HG03280 (cell line): ENCODE measurements around the gene PDCD2L.
"Not testable (repeated sequence)": the region's sequence is repeated elsewhere in the genome, so short reads cannot be mapped to it uniquely, and the experiment has no call there.

Source experiments
- ATAC-seq: cut with Tn5 transposase; IDR thresholded peaks from one replicate; pipeline ENCODE4 v1.9.1; 2021; ENCODE audit warnings: mild to moderate bottlenecking, moderate library complexity; ENCODE audit not compliant: unreplicated experiment

PDCD2L gene

GRCh38 chr19:34404109-34404909 is at the start of gene PDCD2L:
Gene PDCD2L (plus strand): TSS chr19:34404399. CDS start chr19:34404431, 32 bp downstream.
- ATAC-seq: peak; percentile 80

GRCh38 chr19:34355201-34355600 is 49.0 kb upstream of the PDCD2L start:
- no peak for ATAC-seq

GRCh38 chr19:34356875-34357274 is 47.3 kb upstream of the PDCD2L start:
- no peak for ATAC-seq

GRCh38 chr19:34357431-34357830 is 46.8 kb upstream of the PDCD2L start:
- ATAC-seq: no peak

GRCh38 chr19:34359140-34359953 is 44.9 kb upstream of the PDCD2L start:
- peak; percentile 88 for ATAC-seq

GRCh38 chr19:34359954-34360315 is 44.3 kb upstream of the PDCD2L start:
- no peak for ATAC-seq

- no peak for ATAC-seq
These were observed 43.8 kb upstream of the PDCD2L start for GRCh38 chr19:34360354-34360909.

GRCh38 chr19:34362679-34363069 is 41.5 kb upstream of the PDCD2L start:
- no peak for ATAC-seq

GRCh38 chr19:34363094-34363493 is 41.1 kb upstream of the PDCD2L start:
- ATAC-seq: no peak

GRCh38 chr19:34363930-34364329 is 40.3 kb upstream of the PDCD2L start:
- no peak for ATAC-seq

- no peak for ATAC-seq
These were observed 39.8 kb upstream of the PDCD2L start for GRCh38 chr19:34364462-34364829.

GRCh38 chr19:34364830-34365462 is 39.3 kb upstream of the PDCD2L start, which contains the start of gene GPI:
Gene GPI (plus strand): TSS chr19:34365196. CDS start chr19:34365267, 71 bp downstream.
- peak; percentile 64 for ATAC-seq

GRCh38 chr19:34365463-34366401 is 38.5 kb upstream of the PDCD2L start:
- ATAC-seq: peak; percentile 12

GRCh38 chr19:34366738-34367623 is 37.2 kb upstream of the PDCD2L start:
- ATAC-seq: no peak

- no peak for ATAC-seq
These were observed 36.6 kb upstream of the PDCD2L start for GRCh38 chr19:34367624-34367957.

- ATAC-seq: no peak
These were observed 35.9 kb upstream of the PDCD2L start for GRCh38 chr19:34368338-34368737.

GRCh38 chr19:34369166-34369565 is 35.0 kb upstream of the PDCD2L start:
- ATAC-seq: not testable (repeated sequence)

- no peak for ATAC-seq
These were observed 34.1 kb upstream of the PDCD2L start for GRCh38 chr19:34370117-34370516.

GRCh38 chr19:34370983-34371382 is 33.2 kb upstream of the PDCD2L start:
- ATAC-seq: no peak
